Mononuclear cell (primary cell): Measurements from ENCODE around the gene OR51D1. TPM values are rescaled to one million over a fixed set of nuclear protein-coding genes. Genes with fewer than 3 reads are reported as not detected.
A peak's percentile ranks its signal among the peaks of the same experiment; 100 is the strongest.

Experiments used
- H3K27me3 ChIP-seq: 2 replicates; pipeline ENCODE4 v1.6.0; 2011; ENCODE audit warnings: low read length, control low read depth; ENCODE audit not compliant: insufficient read depth
- H3K4me1 ChIP-seq: 2 replicates; pipeline ENCODE4 v1.5.1; 2011; ENCODE audit warnings: mild to moderate bottlenecking, low read length, control low read depth; ENCODE audit not compliant: insufficient read depth
- H3K4me3 ChIP-seq: 2 replicates; pipeline ENCODE4 v1.5.1; 2011; ENCODE audit warnings: mild to moderate bottlenecking, low read length, moderate library complexity
- H3K9me3 ChIP-seq: 2 replicates; pipeline ENCODE4 v1.5.1; 2011; ENCODE audit warnings: low read depth, mild to moderate bottlenecking, control low read depth, low read length
- total RNA-seq: library from RNA; depleted of rRNA; stranded (reverse); fragments of >200 nt; gene quantifications from one replicate; pipeline ENCODE4 v1.2.3, GENCODE V29; 2012

The OR51D1 gene, protein sequence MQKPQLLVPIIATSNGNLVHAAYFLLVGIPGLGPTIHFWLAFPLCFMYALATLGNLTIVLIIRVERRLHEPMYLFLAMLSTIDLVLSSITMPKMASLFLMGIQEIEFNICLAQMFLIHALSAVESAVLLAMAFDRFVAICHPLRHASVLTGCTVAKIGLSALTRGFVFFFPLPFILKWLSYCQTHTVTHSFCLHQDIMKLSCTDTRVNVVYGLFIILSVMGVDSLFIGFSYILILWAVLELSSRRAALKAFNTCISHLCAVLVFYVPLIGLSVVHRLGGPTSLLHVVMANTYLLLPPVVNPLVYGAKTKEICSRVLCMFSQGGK
- total RNA-seq, result 0.10 TPM

DNA sequence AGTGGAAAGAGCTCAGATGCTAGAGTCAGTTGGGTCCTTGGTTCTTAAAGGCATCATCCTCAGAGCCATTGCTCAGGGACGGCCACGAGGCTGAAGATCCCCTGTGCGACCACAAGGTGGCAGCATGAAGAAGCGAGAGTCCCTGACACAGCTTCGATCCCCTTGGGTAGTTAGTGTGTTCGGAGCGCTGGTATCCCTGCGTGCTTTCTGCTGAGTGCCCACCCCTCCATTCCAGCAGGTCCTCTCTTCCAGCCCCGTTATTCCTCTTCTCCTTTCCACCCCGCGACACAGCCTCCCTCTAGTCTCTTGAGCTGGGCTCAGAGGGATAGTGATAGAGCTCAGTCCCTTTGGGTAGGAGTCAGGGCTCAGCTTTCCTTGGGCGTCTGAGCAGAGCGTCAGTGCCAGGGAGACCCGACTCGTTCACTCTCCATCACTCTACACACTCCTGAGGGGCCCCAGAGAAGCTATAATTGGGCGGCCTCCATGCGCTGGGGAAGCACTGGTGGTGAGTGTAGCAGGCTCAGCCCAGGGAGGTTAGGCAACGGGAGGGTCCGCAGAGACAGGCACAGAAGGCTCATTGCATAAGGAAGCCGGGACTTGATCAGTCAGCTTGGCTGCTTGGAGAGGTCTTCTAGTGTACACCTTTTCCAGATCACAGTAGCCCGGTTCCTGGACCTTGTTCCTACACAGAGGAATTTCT lies at the start of gene OR51D1:
OR51D1 (plus strand) TSS at position 516 of the 700 bp plus-strand sequence. CDS start 2,314 bp downstream, outside the sequence.
- H3K27me3 ChIP-seq, result peaks cover 3% of the 10 kb centered on the region
- no peaks in the 10 kb centered on the region for H3K9me3 ChIP-seq
- no peak within 1 kb of the TSS for H3K4me3 ChIP-seq
- H3K4me1 ChIP-seq, result no peaks in the 10 kb centered on the region

DNA sequence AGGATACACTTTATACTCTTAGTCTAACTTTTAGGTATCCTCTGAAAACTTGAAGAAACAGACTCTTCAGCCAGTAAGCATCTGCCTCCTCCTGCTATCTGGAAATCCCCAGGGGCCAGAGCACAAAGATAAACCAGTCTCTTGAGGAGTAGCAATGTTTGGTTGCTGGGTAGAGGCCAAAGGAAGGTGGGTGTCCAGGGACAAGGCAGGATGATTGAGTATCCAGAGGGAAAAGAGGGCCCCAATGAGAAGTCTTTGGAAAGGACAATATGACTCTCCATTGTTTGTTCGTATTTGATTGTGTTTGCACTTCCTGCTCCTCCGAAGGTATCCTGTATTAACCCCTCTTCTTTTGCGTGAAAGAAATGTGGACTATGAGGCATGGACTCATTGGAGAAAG lies 48.3 kb upstream of the OR51D1 start:
- no peaks in the 10 kb centered on the region for H3K9me3 ChIP-seq
- peaks cover 3% of the 10 kb centered on the region for H3K27me3 ChIP-seq
- H3K4me1 ChIP-seq, result no peaks in the 10 kb centered on the region
- H3K4me3 ChIP-seq, result no peak overlapping the region

DNA sequence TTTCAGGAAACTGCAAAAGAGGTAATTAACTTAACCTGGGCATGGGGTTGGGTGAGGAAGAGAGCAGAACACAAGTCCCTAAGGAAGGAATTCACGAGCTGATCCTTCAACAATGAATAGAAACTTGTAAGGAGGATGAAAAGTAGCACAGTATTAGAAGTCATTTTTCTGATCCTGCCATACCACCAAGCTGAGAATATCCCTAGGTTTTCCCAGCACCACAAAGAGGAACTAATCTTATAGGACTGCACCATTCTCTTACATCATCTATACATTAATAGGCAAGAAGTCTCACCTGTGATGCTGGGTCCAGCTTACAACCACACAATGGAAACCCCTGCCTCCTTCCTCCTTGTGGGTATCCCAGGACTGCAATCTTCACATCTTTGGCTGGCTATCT lies 43.5 kb upstream of the OR51D1 start, which contains the start of gene OR52I1:
OR52I1 (plus strand) TSS at position 301 of the 400 bp plus-strand sequence; CDS start at position 301, 0 bp downstream.
- H3K9me3 ChIP-seq, result no peaks in the 10 kb centered on the region
- no peak within 1 kb of the TSS for H3K4me3 ChIP-seq
- no peaks in the 10 kb centered on the region for H3K4me1 ChIP-seq
- H3K27me3 ChIP-seq, result no peaks in the 10 kb centered on the region

DNA sequence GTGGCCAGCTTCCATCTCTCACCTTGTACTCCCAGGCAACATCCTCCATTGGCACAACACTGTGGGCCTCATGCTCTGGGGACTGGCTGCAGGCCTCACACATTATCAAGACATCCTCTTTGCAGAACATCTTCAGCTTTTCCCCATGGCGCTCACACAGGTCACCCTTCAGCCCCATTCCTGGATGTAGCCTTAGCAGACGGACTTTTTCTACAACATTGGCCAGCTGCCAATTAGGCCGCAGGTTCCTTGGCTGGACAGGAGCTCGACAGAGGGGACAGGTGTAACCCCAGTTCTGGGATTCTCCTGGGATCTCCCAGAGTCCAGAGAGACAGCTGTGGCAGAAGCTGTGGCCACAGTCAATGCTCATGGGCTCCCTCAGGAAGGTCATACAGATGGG lies 32.2 kb upstream of the OR51D1 start:
- H3K4me1 ChIP-seq, result peaks cover 13% of the 10 kb centered on the region
- no peak overlapping the region for H3K4me3 ChIP-seq
- H3K27me3 ChIP-seq, result no peaks in the 10 kb centered on the region
- no peaks in the 10 kb centered on the region for H3K9me3 ChIP-seq

DNA sequence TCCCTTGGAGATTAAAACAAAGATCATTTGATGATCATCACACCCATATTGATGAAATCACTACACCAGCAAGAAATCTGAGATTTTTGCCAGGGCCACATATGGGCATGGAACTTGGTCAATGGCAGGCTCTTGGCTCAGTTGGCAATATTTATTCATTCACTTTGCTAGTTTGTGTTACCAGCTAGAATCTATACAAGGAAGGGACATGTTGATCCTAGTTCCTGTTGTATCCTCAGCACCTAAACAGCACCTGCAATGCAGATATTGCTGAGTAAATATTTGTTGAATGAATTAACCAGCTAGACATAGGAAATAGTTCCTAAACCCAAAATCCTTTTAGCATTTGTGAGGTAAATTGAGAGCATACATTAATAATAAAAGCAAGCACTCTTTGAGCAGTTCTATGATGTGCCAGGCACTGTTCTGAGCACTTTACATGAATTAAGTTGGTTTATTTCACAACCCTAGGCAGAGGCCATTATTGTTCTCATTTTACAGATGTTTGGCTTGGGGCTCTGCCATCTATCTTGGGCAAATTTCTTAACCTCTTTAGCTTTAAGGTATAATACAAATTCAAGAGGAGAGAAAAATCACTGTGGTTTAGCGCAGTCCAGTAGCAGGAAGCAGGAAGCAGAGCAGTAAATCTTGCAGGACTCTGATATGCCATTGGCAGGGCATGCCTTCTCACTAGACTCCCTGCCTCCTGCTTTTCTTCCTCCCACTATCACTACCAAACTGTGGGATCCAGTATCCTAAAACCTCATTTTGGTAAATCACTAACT lies 30.9 kb upstream of the OR51D1 start:
- H3K27me3 ChIP-seq, result no peaks in the 10 kb centered on the region
- H3K4me3 ChIP-seq, result no peak overlapping the region
- no peaks in the 10 kb centered on the region for H3K9me3 ChIP-seq
- H3K4me1 ChIP-seq, result peaks cover 17% of the 10 kb centered on the region

DNA sequence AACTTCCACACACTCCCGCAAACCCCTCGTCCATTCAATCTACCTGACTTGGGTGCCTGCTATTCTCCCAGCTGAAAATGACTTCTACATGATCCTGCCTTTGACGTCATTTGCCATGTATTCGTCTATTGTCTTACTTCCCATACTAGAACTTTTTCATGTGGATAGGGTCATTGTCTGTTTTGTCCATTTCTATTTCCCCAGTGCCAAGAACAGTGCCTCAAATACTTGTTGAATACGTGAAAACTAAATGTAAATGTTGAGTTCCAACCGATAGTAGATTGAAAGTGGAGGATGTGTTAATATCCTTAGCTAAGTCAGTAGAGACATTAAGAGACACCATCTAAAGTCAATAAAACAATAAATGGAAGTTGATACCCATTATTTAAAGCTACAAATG lies 30.2 kb upstream of the OR51D1 start:
- H3K9me3 ChIP-seq, result no peaks in the 10 kb centered on the region
- no peak overlapping the region for H3K4me3 ChIP-seq
- no peaks in the 10 kb centered on the region for H3K27me3 ChIP-seq
- peaks cover 17% of the 10 kb centered on the region for H3K4me1 ChIP-seq

DNA sequence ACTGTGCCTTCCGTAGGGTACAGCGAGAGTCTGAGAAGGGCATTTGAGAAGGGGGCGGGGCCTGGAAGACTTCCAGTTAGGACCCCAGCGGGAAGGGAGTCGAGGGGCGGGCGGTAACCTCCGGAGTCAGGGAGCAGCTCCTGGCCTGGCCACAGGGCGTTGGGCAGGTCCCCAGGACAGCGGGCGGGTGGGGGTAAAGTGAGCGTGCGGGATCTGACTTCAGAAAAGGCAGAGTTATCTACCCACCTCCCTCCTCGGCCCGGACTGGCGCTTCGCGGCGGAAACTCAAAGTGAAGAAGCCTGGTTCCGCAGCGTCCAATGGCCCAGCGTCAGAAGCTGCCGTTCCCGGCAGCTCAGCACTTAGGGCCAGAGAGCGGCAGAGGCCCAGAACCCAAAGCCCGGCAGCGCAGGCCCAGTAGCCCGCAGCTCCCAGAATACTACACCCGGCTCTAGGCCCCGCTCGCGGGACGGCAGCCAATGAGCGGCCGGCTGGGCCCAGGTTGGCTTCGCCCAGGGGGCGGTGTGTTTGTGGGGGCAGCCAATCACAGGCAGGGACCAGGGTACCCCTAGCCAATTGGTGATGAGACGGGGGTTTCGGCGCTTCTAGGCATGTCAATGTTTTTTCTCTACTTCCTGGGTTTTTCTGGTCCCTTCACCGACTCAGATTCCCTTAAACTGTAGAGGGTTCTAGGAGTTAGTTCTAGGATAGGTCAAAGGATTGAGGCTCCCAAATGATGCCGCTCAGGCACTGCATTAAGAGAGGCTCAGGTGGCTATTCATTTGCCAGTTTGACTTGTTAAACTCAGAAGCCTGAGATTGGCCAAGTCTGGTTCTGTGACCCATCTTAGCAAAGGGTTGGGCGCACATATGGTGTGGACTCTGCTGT lies 29.3 kb upstream of the OR51D1 start, which contains the start of gene TRIM68:
TRIM68 (minus strand) TSS at position 451 of the 886 bp plus-strand sequence. CDS start 2,727 bp downstream, outside the sequence.
- Histone ChIP-seq H3K9me3 (no peaks in the 10 kb centered on the region), H3K4me1 (peaks cover 17% of the 10 kb centered on the region), H3K27me3 (no peaks in the 10 kb centered on the region), H3K4me3 (peak within 1 kb of the TSS; percentile 65)

DNA sequence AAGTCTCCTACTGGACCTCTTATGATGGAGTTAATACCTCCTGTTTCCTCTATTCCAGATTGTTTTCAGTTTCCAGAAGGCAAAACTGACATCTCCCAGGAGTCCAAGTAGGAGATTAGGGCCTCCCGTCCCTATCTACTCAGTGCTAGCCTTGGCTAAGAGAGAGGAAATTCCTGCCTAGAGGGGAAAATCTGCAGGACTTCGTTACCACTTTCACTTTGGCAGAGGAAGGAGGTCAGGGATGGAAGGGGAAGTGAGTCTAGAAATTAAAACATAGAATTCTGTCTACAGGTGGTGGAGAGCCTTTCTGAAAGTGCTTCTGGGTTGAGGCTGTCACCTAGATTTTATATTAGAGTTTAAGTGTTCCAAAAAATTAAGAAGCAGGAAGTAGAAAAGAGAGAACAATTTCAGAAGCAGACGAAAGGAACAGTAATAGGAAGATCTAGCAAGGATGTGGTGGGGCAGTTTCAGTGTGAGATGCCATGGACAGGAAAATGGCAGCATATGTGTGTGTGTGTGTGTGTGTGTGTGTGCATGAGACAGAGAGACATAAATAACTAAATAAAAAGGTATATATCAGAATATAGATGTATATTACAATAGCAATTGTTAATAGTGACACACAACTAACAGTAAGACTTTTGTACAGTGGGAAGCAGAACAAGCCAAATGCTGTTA lies 26.9 kb upstream of the OR51D1 start:
- Histone ChIP-seq H3K9me3 (no peaks in the 10 kb centered on the region), H3K27me3 (no peaks in the 10 kb centered on the region), H3K4me1 (peaks cover 17% of the 10 kb centered on the region), H3K4me3 (no peak overlapping the region)

DNA sequence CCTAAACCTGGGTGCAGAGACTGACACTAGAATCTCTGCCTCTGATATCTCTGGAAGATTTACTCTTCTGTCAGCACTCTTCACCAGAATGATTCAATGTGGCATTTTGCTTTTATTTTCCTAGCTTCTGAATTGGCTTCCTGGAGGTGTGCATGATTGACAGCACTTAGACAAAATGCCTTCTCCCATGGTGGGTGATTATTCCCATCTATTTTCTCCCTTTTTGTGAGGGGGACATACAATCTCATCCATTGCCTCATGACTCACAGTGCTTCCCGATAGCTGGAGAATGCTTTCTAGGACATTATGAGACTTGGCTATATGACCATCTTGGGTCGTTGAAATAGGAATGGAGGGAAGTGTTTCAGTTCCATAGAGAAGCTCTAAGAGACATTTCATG lies 25.3 kb upstream of the OR51D1 start:
- no peaks in the 10 kb centered on the region for H3K9me3 ChIP-seq
- H3K27me3 ChIP-seq, result peaks cover 2% of the 10 kb centered on the region
- no peak overlapping the region for H3K4me3 ChIP-seq
- peaks cover 12% of the 10 kb centered on the region for H3K4me1 ChIP-seq

DNA sequence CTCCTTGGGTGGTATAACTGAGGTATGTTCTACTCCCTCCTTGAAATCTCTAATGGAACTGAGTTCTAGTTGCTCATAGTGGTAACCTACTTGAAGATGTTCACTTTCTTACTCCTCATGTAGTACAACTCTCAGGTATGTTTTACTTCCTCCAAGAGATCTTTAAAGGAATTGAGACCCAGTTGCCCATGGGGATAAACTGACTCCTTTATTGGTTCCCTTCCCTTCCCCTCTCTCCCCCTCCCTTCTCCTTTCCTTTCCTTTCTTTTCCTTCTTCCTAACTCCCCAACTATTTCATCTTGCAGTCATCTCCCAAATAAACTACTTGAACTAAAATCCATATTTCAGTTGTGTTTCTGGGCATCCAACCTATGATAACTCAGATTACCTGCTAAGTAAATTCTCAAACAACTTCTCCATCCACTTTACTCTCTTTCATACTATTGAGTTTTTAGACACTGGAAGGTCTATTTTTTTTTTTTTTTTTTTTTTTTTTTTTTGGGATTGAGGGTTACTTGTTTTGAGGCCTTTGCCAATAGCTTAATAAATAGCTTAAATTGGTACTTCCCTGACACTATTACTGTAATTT lies 21.3 kb upstream of the OR51D1 start:
- Histone ChIP-seq H3K4me3 (no peak overlapping the region), H3K9me3 (no peaks in the 10 kb centered on the region), H3K4me1 (no peaks in the 10 kb centered on the region), H3K27me3 (peaks cover 12% of the 10 kb centered on the region)

DNA sequence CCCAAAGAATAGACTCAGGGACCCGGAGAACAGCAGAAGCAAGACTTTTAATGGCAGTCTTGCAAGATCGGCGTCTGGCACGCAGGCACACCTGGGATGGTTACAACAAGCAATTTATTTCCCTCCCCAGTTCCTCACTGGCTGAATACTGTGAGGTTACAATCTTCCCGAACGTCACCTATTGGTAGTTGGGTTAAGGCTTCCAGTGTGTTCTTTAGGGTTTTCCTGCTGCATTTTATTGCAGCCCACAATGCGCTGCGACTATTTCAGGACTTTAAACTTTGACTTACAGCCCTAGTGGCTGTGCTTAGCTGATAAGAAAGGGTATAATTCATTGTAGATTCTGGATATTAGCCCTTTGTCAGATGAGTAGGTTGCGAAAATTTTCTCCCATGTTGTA lies 17.8 kb upstream of the OR51D1 start:
- peaks cover 14% of the 10 kb centered on the region for H3K27me3 ChIP-seq
- H3K4me1 ChIP-seq, result no peaks in the 10 kb centered on the region
- no peaks in the 10 kb centered on the region for H3K9me3 ChIP-seq
- no peak overlapping the region for H3K4me3 ChIP-seq

DNA sequence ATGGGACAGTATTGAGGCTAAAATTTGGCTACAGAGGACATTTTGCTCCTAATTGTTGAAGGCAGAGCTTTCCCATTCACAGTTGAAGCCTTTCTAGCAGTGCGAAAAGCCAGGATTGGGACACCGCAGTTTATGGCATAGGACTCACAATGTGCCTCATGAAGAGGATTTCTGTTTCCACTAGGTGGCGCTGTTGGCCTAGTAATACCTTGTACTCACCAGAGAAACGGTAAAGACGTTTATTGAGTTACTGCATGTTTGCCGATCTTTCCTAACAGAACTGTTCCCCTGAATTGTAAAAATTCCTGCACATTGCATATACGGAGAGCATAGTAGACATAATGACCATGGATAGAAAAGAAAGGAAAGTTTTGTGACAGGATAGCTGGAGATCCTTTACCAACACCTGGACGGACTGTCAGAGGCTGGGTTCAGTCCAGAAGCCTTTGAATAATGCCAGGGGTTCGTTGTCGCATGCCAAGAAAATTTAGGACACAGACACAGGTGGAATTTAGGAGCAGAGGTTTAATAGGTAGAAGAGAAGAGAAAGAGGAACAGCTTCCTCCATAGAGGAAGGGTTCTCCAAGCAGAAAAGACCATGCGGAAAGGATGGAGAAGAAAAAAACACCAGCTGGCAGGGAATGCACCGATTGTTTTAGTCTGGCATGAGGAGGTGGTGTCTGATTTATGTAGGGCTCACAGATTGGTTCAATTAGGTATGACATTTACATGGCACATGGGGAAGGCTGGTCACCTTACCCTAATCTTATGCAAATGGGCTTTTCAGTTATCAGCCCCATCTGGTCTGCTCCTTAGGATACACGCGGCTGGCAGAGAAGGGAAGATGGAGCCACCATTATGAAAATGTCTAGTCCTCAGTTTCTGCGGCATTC lies 10.8 kb upstream of the OR51D1 start:
- no peaks in the 10 kb centered on the region for H3K4me1 ChIP-seq
- peaks cover 2% of the 10 kb centered on the region for H3K27me3 ChIP-seq
- peaks cover 5% of the 10 kb centered on the region for H3K9me3 ChIP-seq
- no peak overlapping the region for H3K4me3 ChIP-seq

DNA sequence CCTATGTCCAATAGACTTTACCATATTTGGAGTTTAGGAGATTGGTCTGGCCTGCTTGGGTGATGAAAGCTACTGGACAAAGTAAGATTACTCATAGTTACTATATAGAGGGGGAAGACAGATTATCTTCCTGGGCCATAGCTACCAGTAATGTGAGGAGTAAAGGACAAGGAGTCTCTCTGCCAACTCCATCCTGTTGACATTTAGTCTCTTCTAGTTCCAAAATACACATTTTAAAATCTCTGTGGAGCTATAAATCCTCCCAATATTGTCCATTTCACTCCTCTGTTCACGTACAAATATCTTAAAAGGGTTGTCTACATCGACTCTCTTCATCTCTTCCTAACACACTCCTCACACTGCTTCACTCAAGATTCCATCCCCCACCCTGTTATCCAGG lies 1.1 kb upstream of the OR51D1 start:
- H3K4me1 ChIP-seq, result no peaks in the 10 kb centered on the region
- no peak overlapping the region for H3K4me3 ChIP-seq
- no peaks in the 10 kb centered on the region for H3K9me3 ChIP-seq
- H3K27me3 ChIP-seq, result peaks cover 3% of the 10 kb centered on the region
